CD4-positive, alpha-beta T cell treated with Interleukin-15 for 1 hour (primary cell): ENCODE measurements around the gene DLGAP4.
A peak's percentile ranks its signal among the peaks of the same experiment; 100 is the strongest.
"Not testable (repeated sequence)": the region's sequence is repeated elsewhere in the genome, so short reads cannot be mapped to it uniquely, and the experiment has no call there.

Experiments
- DNase-seq: peaks from one replicate; pipeline ENCODE4 v3.0.0-alpha.2; 2020

Gene DLGAP4

GRCh38 chr20:36542516-36543183 is 236.5 kb downstream of the DLGAP4 start:
- no peak for DNase-seq

DNA sequence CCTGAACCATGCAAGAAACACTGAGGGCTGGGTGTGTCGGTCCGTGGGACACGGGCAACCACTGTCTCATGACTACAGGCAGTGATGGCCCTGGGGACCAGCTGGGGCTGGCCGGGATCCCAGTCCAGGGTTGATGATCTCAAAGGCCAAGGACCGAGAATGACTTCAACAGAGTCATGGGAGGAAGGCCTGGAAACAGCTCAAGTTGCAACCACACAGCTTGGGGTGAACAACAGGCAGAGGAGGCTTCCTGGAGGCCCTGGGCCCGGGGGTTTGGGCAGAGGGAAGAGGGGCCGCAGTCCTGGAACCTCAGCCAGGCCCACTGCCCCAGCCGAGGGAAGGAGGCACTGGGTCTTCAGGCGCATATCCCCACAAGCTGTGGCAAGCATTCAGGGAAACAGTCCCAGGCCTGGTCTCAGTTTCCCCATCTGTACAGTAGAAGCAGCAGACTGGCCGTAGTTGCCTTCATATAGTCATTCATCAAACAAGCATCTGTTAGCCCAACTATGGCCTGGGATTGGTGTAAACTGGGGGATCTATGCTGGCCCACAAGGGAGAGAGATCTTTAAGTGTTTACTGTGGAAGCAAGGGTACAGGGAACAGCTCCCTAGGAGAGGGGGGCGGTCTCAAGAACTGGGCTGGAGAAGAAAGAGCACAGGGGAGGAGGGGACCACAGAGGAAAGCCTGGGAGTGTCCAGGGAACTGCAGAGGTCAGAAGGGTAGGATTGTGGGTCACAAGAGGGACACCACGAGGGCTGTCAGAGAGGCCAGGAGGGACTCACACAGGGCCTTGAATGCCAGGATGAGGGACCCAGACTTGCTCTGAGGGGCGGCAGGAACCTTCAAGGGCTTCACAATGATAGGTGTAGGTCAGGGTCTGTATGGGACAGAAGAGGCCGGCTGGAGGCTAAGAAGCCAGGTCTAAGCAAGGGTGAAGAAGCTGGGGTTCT is 237.3 kb downstream of the DLGAP4 start:
- no peak for DNase-seq

GRCh38 chr20:36544134-36545018 is 238.2 kb downstream of the DLGAP4 start:
- no peak for DNase-seq

- no peak for DNase-seq
Measured at GRCh38 chr20:36546111-36546736, 240.1 kb downstream of the DLGAP4 start.

GRCh38 chr20:36547186-36548005 is 241.3 kb downstream of the DLGAP4 start:
- DNase-seq: no peak

GRCh38 chr20:36548006-36548315 is 241.8 kb downstream of the DLGAP4 start:
- DNase-seq: no peak

GRCh38 chr20:36548704-36549627 is 242.8 kb downstream of the DLGAP4 start:
- no peak for DNase-seq

GRCh38 chr20:36549628-36549941 is 243.4 kb downstream of the DLGAP4 start:
- DNase-seq: no peak

DNA sequence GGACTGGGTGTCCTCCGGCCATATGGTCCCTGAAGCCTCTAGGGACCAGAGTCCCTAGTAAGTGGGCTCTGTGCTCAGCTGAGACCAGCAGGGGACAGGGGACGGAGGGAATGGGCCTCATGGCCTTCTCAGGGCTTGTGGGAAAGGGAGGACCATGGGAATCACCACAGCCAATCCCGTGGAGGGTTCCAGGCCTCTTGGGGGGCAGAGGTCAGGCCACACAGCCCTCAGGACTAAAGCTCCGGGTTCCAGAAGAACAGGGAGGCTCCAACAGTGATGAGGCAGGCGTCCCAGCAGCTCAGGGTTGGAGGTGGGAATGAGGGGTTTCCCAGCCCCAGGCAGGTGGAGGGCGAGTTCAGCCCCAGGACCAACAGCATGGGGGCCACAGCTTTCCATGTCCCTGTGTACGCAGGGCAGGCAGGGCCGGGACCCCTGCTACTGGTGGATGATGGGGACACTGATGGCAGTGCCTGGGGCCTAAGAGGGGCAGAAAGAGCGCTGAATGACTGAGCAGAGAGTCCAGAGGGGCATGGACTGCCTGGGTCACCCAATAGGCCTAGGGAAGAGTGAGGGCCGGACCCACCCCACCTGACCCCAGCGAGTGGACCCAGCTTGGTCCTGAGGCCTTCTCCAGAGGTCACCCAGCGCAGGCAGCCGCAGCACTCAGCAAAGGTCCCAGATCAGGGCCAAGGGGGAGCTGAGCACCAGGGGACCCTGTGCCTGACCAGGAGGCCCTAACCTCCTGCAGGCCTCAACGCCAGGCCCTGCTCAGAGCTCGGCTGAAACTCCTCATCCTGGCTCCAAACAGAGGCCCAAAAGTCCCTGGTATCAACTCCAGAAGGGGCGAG is 244.0 kb downstream of the DLGAP4 start:
- no peak for DNase-seq

GRCh38 chr20:36550790-36551299 is 244.7 kb downstream of the DLGAP4 start:
- DNase-seq: no peak

DNA sequence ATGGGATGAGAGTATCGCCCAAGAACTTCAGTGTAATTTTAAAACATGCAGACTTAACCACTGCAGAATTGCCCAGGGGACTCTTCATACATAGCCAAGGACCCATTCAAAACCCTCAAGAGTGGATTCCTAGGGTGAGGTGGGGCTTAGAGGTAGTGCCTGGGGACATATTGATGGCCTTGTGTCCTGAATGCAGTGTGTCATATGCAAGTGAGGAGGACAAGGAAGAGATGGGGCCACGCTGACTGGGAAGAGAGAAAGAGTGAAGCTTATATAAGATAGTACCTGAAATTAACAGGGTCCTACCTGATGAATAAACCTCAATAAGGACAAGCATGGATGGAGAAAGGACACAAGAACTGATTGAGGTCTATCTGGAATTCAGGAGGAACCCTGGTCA is 249.1 kb downstream of the DLGAP4 start:
- DNase-seq: no peak

DNA sequence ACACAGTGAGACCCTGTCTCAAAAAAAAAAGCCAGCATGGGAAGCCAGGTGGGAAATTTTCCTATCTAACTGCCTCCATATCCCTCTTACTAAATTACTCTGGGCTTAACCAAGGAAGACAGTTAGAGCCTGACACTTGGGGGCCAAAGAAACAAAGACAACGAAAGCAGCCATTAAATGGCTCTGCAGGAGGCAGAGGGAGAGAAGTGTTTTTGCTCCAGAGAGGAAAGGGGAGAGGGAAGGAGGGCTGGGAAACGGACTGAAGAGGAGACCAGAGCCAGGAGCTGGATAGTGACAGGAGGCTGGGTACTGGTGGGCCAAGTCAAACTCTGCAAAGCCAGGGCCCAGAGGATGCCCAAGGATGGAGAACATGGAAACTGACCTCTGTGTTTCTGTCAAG is 256.6 kb downstream of the DLGAP4 start:
- no peak for DNase-seq

GRCh38 chr20:36563374-36563773 is 257.2 kb downstream of the DLGAP4 start:
- DNase-seq: no peak

- DNase-seq: not testable (repeated sequence)
Measured at GRCh38 chr20:36564078-36564725, 258.1 kb downstream of the DLGAP4 start.

DNA sequence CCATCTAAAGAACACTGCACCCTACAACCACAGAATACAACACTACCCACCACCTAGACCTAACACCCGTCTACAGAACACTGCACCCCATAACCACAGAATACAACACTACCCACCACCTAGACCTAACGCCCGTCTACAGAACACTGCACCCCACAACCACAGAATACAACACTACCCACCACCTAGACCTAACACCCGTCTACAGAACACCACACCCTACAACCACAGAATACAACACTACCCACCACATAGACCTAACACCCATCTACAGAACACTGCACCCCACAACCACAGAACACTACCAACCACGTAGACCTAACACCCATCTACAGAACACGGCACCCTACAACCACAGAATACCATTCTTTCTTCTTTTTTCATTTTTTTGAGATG is 258.6 kb downstream of the DLGAP4 start:
- peak; percentile 45 for DNase-seq

- no peak for DNase-seq
Measured at GRCh38 chr20:36565520-36565919, 259.4 kb downstream of the DLGAP4 start.

DNA sequence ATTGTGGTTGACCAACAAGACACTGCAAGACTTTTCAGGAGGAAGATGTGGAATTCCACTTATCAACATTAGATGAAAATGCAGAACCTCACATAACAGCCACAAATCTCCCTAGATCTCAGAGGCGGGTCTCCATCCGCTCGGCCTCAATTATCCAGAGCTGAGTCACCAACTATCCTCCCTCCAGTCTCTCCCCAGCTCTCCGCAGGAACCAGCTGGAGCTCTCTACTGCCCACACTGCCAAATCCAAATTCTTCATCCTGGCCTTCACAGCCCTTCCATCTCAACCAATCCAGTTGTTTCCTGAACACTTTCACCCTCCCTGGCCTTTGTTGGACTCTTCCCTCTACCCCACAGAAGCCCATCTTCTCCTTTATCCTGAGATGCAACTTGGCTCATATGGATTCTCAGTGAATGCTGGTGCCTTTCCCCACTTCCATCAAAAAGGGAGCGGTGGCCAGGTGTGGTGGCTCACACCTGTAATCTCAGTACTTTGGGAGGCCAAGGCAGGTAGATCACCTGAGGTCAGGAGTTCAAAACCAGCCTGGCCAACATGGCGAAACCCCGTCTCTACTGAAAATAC is 263.8 kb downstream of the DLGAP4 start:
- no peak for DNase-seq

GRCh38 chr20:36571564-36572504 is 265.7 kb downstream of the DLGAP4 start:
- no peak for DNase-seq
